Adipocyte (in vitro differentiated cells): ENCODE data around the gene AVPR1A.

ENCODE experiments used
- DNase-seq: peaks from one replicate; pipeline ENCODE4 v3.0.0-alpha.2; 2015; ENCODE audit warnings: low read depth
- H3K27me3 ChIP-seq: replicated peaks from 2 replicates; pipeline ENCODE4 v1.7.0; 2013; ENCODE audit warnings: mild to moderate bottlenecking, low read length, moderate library complexity; ENCODE audit not compliant: control insufficient read depth, insufficient read depth
- H3K36me3 ChIP-seq: 2 replicates; pipeline ENCODE4 v1.7.0; 2013; ENCODE audit warnings: low read length, mild to moderate bottlenecking, moderate library complexity; ENCODE audit not compliant: control insufficient read depth, insufficient read depth, severe bottlenecking
- H3K4me1 ChIP-seq: 2 replicates; pipeline ENCODE4 v1.7.0; 2013; ENCODE audit warnings: mild to moderate bottlenecking, low read length, moderate library complexity; ENCODE audit not compliant: control insufficient read depth, insufficient read depth
- H3K4me3 ChIP-seq: 2 replicates; pipeline ENCODE4 v1.7.0; 2013; ENCODE audit warnings: mild to moderate bottlenecking, low read length, moderate library complexity
- H3K9ac ChIP-seq: 2 replicates; pipeline ENCODE4 v1.7.0; 2013; ENCODE audit warnings: mild to moderate bottlenecking, low read length, moderate library complexity
- H3K9me3 ChIP-seq: 2 replicates; pipeline ENCODE4 v1.7.0; 2013; ENCODE audit warnings: mild to moderate bottlenecking, low read length, moderate library complexity; ENCODE audit not compliant: control insufficient read depth

Gene AVPR1A

DNA sequence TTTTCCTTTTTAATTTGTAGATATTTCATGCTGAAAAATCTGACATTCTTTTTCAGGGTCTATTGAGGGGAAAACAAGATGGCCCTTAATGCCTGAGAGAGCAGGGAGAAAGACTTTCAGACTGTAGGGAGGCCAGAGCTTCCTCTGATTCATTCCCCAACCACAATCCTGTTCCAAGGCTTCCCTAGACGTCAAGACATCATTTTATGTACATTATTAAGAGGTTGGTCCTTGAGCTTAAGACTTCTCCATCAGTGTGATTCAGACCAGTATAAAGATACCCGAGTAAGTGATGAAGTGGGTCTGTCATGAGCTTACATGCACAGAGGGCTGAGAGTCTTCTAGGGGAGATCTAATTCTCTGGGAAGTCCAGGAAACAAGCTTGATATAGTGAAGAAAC is 57.3 kb downstream of the AVPR1A start:
- Histone ChIP-seq H3K4me1 (no peaks in the 10 kb centered on the region), H3K9me3 (no peaks in the 10 kb centered on the region), H3K36me3 (no peaks in the 10 kb centered on the region), H3K9ac (no peak overlapping the region), H3K4me3 (no peak overlapping the region), H3K27me3 (peaks cover 23% of the 10 kb centered on the region)
- DNase-seq, result no peak

DNA sequence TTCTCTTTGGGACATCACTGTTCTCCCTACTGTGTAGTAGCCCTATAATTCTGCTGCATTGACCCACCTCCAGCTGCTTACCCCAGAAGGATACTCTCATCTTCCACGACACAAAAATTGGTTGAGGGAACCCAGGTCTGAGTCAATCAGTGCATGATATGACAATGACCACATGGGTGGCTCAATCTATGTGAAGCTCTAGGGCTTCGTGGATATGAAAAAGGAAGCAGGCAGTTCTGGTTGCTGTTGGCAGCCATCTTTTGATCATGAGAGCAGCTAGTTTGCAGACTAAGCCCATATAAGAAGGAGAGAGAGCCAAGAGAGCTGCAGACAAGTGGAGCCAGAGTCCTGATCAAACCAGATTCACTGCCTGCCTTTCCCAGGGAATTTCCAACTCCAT is 57.9 kb downstream of the AVPR1A start:
- H3K36me3 ChIP-seq, result no peaks in the 10 kb centered on the region
- peaks cover 22% of the 10 kb centered on the region for H3K27me3 ChIP-seq
- no peak overlapping the region for H3K9ac ChIP-seq
- H3K9me3 ChIP-seq, result no peaks in the 10 kb centered on the region
- no peak overlapping the region for H3K4me3 ChIP-seq
- no peak for DNase-seq
- no peaks in the 10 kb centered on the region for H3K4me1 ChIP-seq
